GM12878 (cell line): ENCODE results near the gene PCDHA1. TPM values are rescaled to one million over a fixed set of nuclear protein-coding genes. Genes with fewer than 3 reads are reported as not detected.
"Not testable (repeated sequence)": the region's sequence is repeated elsewhere in the genome, so short reads cannot be mapped to it uniquely, and the experiment has no call there.

Experiments
- ATAC-seq: fragments of 200-7000 bp; cut with Tn5 transposase; 3 replicates; pipeline ENCODE4 v1.9.1; 2020; ENCODE audit warnings: mild to moderate bottlenecking, moderate library complexity
- BruUV-seq: library from RNA; stranded (reverse); fragments of 400-500 nt; replicated peaks from 2 replicates; lab custom pipeline; 2021; lab: Mats Ljungman, UMichigan
- CTCF ChIA-PET: fragments of 300-600 bp; sonication (Branson Sonifier 250); formaldehyde crosslinking; extraction: SDS; loops from one replicate; lab custom pipeline; 2021; ENCODE audit warnings: inconsistent platforms; lab: Yijun Ruan, JAX
- POLR2A ChIA-PET: fragments of 350-600 bp; formaldehyde crosslinking; extraction: SDS; loops from one replicate; lab custom pipeline; 2021; ENCODE audit warnings: inconsistent platforms; lab: Charles Lee
- RAD21 ChIA-PET: fragments of 300-600 bp; sonication (Branson Sonifier 250); formaldehyde crosslinking; loops from one replicate; lab custom pipeline; 2023; ENCODE audit warnings: antibody characterized with exemption; ENCODE audit not compliant: unreplicated experiment; lab: Charles Lee
- SMC1A ChIA-PET: fragments of 300-600 bp; sonication (Branson Sonifier 250); formaldehyde crosslinking; loops from one replicate; lab custom pipeline; 2023; ENCODE audit not compliant: unreplicated experiment, uncharacterized antibody; lab: Charles Lee
- DNase-seq: peaks from one replicate; pipeline ENCODE4 v3.0.0-alpha.2; 2011; ENCODE audit warnings: low read depth, low spot score
- FAIRE-seq: peaks from 3 replicates; lab custom pipeline; 2011; peaks lifted over from hg19 to GRCh38; lab: Jason Lieb, UNC
- H2AFZ ChIP-seq: 2 replicates; pipeline ENCODE4 v1.6.0; 2011; ENCODE audit warnings: low read depth, low read length, control low read depth; ENCODE audit not compliant: control insufficient read depth
- H3K27ac ChIP-seq: 2 replicates; pipeline ENCODE4 v1.5.1; 2011; ENCODE audit warnings: control low read depth; ENCODE audit not compliant: control insufficient read depth, insufficient read depth
- H3K27me3 ChIP-seq, 2 experiments: replicated peaks in 1 of 2; 2 replicates each; pipeline versions ENCODE4 v1.6.0 to v1.6.1; 2011; ENCODE audit warnings: low read length in 1 of 2; ENCODE audit not compliant: control insufficient read depth in 2 of 2, insufficient read depth in 2 of 2
- H3K36me3 ChIP-seq, 2 experiments: 2 replicates each; pipeline ENCODE4 v1.5.1; 2011; ENCODE audit warnings: low read length in 1 of 2; ENCODE audit not compliant: control insufficient read depth in 2 of 2, insufficient read depth in 2 of 2
- H3K4me1 ChIP-seq: 2 replicates; pipeline ENCODE4 v1.6.1; 2011; ENCODE audit warnings: mild to moderate bottlenecking, low read length, moderate library complexity, mixed read lengths; ENCODE audit not compliant: control insufficient read depth, insufficient read depth
- H3K4me2 ChIP-seq: 2 replicates; pipeline ENCODE4 v1.6.0; 2011; ENCODE audit warnings: control low read depth; ENCODE audit not compliant: control insufficient read depth, insufficient read depth
- H3K4me3 ChIP-seq: fragments of 200-600 bp; sonication (generic); 2 replicates; pipeline ENCODE4 v1.5.1; 2016
- H3K79me2 ChIP-seq: 2 replicates; pipeline ENCODE4 v1.6.0; 2011; ENCODE audit warnings: low read length; ENCODE audit not compliant: control insufficient read depth, insufficient read depth
- H3K9ac ChIP-seq: 2 replicates; pipeline ENCODE4 v1.8.0; 2011; ENCODE audit warnings: low read length, control low read depth, mixed read lengths; ENCODE audit not compliant: control insufficient read depth, insufficient read depth
- H3K9me3 ChIP-seq: replicated peaks from 3 replicates; pipeline ENCODE4 v1.5.1; 2011; ENCODE audit warnings: mild to moderate bottlenecking, low read length; ENCODE audit not compliant: control insufficient read depth, insufficient read depth
- H4K20me1 ChIP-seq: 2 replicates; pipeline ENCODE4 v1.6.0; 2011; ENCODE audit not compliant: control insufficient read depth, insufficient read depth
- BMI1 ChIP-seq: fragments of 450-650 bp; IDR thresholded peaks from 2 replicates; pipeline ENCODE4 v1.6.1; 2016; ENCODE audit warnings: mild to moderate bottlenecking, moderate library complexity, borderline replicate concordance
- CREM ChIP-seq: IDR thresholded peaks from 2 replicates; pipeline ENCODE4 v1.6.1; 2014; ENCODE audit warnings: antibody characterized with exemption, low read depth
- FOXK2 ChIP-seq: fragments of 450-650 bp; IDR thresholded peaks from 2 replicates; pipeline ENCODE4 v1.6.1; 2017; ENCODE audit warnings: mild to moderate bottlenecking, moderate library complexity
- JUNB ChIP-seq: IDR thresholded peaks from 2 replicates; pipeline ENCODE4 v1.6.1; 2016; ENCODE audit warnings: antibody characterized with exemption, mild to moderate bottlenecking
- NFYA ChIP-seq: IDR thresholded peaks from 2 replicates; pipeline ENCODE4 v1.6.1; 2011; ENCODE audit warnings: low read depth, mild to moderate bottlenecking, low read length, improper control_type of control experiment, borderline replicate concordance
- POLR2AphosphoS5 ChIP-seq: IDR thresholded peaks from 2 replicates; pipeline ENCODE4 v1.6.1; 2011; ENCODE audit warnings: mild to moderate bottlenecking, low read length, inconsistent platforms
- SREBF2 ChIP-seq: IDR thresholded peaks from 2 replicates; pipeline ENCODE4 v1.6.1; 2012; ENCODE audit warnings: mild to moderate bottlenecking, low read length
- STAT1 ChIP-seq: fragments of 450-650 bp; conservative IDR thresholded peaks from 2 replicates; pipeline ENCODE4 v1.6.1; 2014; ENCODE audit warnings: antibody characterized with exemption, mild to moderate bottlenecking
- ZBTB4 ChIP-seq: fragments of 450-650 bp; formaldehyde crosslinking; IDR thresholded peaks from 2 replicates; pipeline ENCODE4 v1.4.0; 2022; ENCODE audit warnings: mild to moderate bottlenecking, moderate library complexity
- ZNF592 ChIP-seq: fragments of 450-650 bp; IDR thresholded peaks from 2 replicates; pipeline ENCODE4 v1.6.1; 2017; ENCODE audit warnings: mild to moderate bottlenecking, moderate library complexity
- ZNF622 ChIP-seq: fragments of 450-650 bp; IDR thresholded peaks from 2 replicates; pipeline ENCODE4 v1.6.1; 2017; ENCODE audit warnings: mild to moderate bottlenecking, inconsistent platforms
- WGBS: methylation state at CpG from one replicate; pipeline ENCODE4 v1.1.6; 2016; ENCODE audit warnings: low lambda C conversion rate; ENCODE audit not compliant: insufficient replicate concordance, insufficient coverage; ENCODE audit errors: missing lambda C conversion rate; 5-methylcytosine and 5-hydroxymethylcytosine counted together
- in situ Hi-C: fragments of 300-500 bp; cut with MboI; formaldehyde crosslinking; loops from 9 replicates; pipeline ENCODE4 v1.14.3; 2018; ENCODE audit warnings: mixed read lengths
- intact Hi-C: fragments of 100-400 bp; cut with micrococcal nuclease; formaldehyde crosslinking; loops from one replicate; pipeline ENCODE4 v1.14.2; 2022; ENCODE audit not compliant: unreplicated experiment
- polyA plus RNA-seq, 11 experiments: library from polyadenylated mRNA; depleted of rRNA in 4 of 11; unstranded in 6 of 11; stranded (reverse) in 5 of 11; fragments of >200 nt; fragmentation: Nextera tagmentation in 4 of 11; fragmentation: Illumina TruSeq in 1 of 11; extraction: Ambion mirVana in 4 of 11; extraction: Trizol in 1 of 11; gene quantifications; 1 replicate in 1 of 11; 2 replicates in 10 of 11; pipeline versions ENCODE4 v1.2.1 to v1.2.3, GENCODE V29; 2011 to 2016; ENCODE audit warnings: inconsistent platforms in 2 of 11, missing spikeins in 2 of 11, low read depth in 1 of 11
- total RNA-seq, 4 experiments: library from RNA; depleted of rRNA in 3 of 4; stranded (reverse); fragments of >200 nt in 3 of 4; fragmentation: Illumina TruSeq in 1 of 4; extraction: Trizol in 1 of 4; gene quantifications; 2 replicates each; pipeline versions ENCODE4 v1.2.1 to v1.2.3, GENCODE V29; 2013 to 2021

The PCDHA1 gene
- total and polyA plus RNA-seq, 10 of the 15 experiments (the other 5 are each of a cell fraction or from before 2014, with no cell fraction given): 0.03 TPM; not detected in 9

GRCh38 chr5:140822969-140823368 lies 37.0 kb downstream of the PCDHA1 start:
- POLR2A ChIA-PET, DNase-seq, H2AFZ ChIP-seq, H3K4me1 ChIP-seq, H3K4me2 ChIP-seq, H3K79me2 ChIP-seq, ATAC-seq, H3K36me3 ChIP-seq, H3K9ac ChIP-seq, RAD21 ChIA-PET, H3K27ac ChIP-seq, H3K4me3 ChIP-seq, SMC1A ChIA-PET, H4K20me1 ChIP-seq, FAIRE-seq, BruUV-seq, intact Hi-C loops, H3K9me3 ChIP-seq, H3K27me3 ChIP-seq: not testable (repeated sequence)
- CTCF ChIA-PET: interaction anchor here (1.5 to 2.0 kb wide), 2 partner anchors 17 to 23 kb away, joined by 3 to 5 read pairs; no protein-coding TSS in a partner anchor
- 81% methylated on average over 43 of the region's 48 CpGs for WGBS
- in situ Hi-C loops: loop anchor here (25.0 kb wide), 1 partner anchor 739 kb away; no protein-coding TSS in a partner anchor

GRCh38 chr5:140823475-140823874 lies 37.5 kb downstream of the PCDHA1 start:
- Histone ChIP-seq H4K20me1 (no peaks in the 10 kb centered on the region), H3K9ac (no peak overlapping the region), H3K79me2 (no peaks in the 10 kb centered on the region), H3K9me3 (no peaks in the 10 kb centered on the region; the same call in 2 of the 3 replicates), H2AFZ (no peak overlapping the region), H3K27me3 (no peaks in the 10 kb centered on the region), H3K36me3 (no peaks in the 10 kb centered on the region), H3K4me1 (no peaks in the 10 kb centered on the region), H3K4me2 (no peak overlapping the region), H3K4me3 (no peak overlapping the region), H3K27ac (no peak overlapping the region)
- ATAC-seq (no peak), FAIRE-seq (no peak), DNase-seq (no peak)
- 87% methylated on average over 38 of the region's 38 CpGs for WGBS
- intact Hi-C loops: no loop called here
- ChIA-PET RAD21 (no interaction called here), POLR2A (no interaction called here), SMC1A (no interaction called here), CTCF (interaction anchor here (1.5 kb wide), 1 partner anchor 22 kb away, joined by 3 read pairs; no protein-coding TSS in a partner anchor)
- in situ Hi-C loops: loop anchor here (25.0 kb wide), 1 partner anchor 739 kb away; no protein-coding TSS in a partner anchor
- no TSS peak for BruUV-seq
- TF ChIP-seq ZNF592: no peak
- no peak for TF ChIP-seq BMI1
- no peak for TF ChIP-seq ZBTB4 (CRISPR knock-in tag)
- no peak for TF ChIP-seq JUNB
- TF ChIP-seq NFYA: no peak
- TF ChIP-seq SREBF2: no peak
- TF ChIP-seq CREM: no peak
- no peak for TF ChIP-seq FOXK2
- TF ChIP-seq ZNF622: no peak
- no peak for TF ChIP-seq POLR2AphosphoS5
- TF ChIP-seq STAT1: no peak
